Islet of Langerhans (tissue), 1 donor: ENCODE measurements around the gene LCN10.

Experiments
- FAIRE-seq: peaks from one replicate; lab custom pipeline; 2011; peaks lifted over from hg19 to GRCh38; lab: Jason Lieb, UNC

The LCN10 gene

GRCh38 chr9:136698635-136699246, 44.0 kb downstream of the LCN10 start:
- FAIRE-seq: no peak

GRCh38 chr9:136697821-136698526, 44.8 kb downstream of the LCN10 start:
- FAIRE-seq: no peak

- no peak for FAIRE-seq
These were observed 45.5 kb downstream of the LCN10 start for GRCh38 chr9:136697146-136697820.

GRCh38 chr9:136696502-136696901, 46.2 kb downstream of the LCN10 start:
- FAIRE-seq: no peak

GRCh38 chr9:136695955-136696354, 46.8 kb downstream of the LCN10 start:
- FAIRE-seq: no peak

GRCh38 chr9:136695435-136695895, 47.3 kb downstream of the LCN10 start:
- no peak for FAIRE-seq

GRCh38 chr9:136694872-136695247, 47.9 kb downstream of the LCN10 start:
- no peak for FAIRE-seq

GRCh38 chr9:136694163-136694871, 48.4 kb downstream of the LCN10 start:
- no peak for FAIRE-seq

GRCh38 chr9:136693490-136694162, 49.1 kb downstream of the LCN10 start:
- FAIRE-seq: no peak

- no peak for FAIRE-seq
These were observed 49.6 kb downstream of the LCN10 start for GRCh38 chr9:136693135-136693489.

GRCh38 chr9:136692185-136693134, 50.3 kb downstream of the LCN10 start:
- FAIRE-seq: no peak

GRCh38 chr9:136691316-136692184, 51.2 kb downstream of the LCN10 start:
- FAIRE-seq: no peak

- FAIRE-seq: no peak
These were observed 51.9 kb downstream of the LCN10 start for GRCh38 chr9:136690806-136691261.

GRCh38 chr9:136690104-136690805, 52.5 kb downstream of the LCN10 start:
- no peak for FAIRE-seq

- no peak for FAIRE-seq
These were observed 53.7 kb downstream of the LCN10 start for GRCh38 chr9:136689108-136689460.

GRCh38 chr9:136688274-136689107, 54.2 kb downstream of the LCN10 start:
- FAIRE-seq: no peak
